ENCODE results near the gene SPIRE1.

DNA sequence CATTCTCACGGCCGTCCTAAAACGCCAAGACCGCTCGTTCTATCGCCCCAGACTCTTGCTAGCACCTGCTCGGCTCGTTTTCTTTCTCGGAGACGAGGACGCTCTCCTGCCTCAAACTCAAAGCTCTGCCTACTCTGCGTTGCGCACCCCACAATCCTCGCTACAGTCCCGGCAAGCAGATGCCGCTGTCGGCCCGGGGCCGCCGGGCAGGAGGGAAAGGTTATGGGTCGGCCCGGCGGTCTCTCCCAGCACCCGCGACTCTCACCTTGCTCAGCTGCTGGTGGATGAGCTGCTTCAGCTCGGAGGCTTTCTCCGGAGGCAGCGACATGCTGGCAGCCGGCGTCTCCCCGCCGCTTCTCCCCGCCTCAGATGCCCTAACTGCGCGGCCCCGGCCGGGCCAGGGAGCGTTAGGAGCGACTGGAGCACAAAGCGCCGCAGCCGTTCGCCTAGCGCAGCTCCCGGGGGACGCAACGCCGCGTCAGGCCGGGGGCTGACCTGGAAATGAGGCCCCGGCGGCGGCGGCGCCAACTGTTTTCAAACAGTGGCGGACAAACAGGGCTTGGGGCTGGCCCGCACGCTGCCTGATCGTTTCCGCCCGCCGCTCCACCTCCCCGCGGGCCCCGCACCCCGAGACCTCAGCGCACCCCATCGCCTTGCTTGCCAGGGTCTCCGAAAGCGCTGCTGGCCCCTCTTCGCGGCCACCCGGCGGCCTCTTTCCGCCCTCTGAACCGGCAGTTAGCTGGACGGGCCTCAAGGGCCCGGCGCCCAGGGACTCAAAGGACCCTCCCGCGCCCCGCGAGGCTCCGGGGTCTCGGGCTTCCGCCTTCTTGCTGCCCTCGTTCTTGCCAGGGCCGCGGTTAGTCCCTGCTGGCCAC lies 44.6 kb upstream of the SPIRE1 start, which contains the start of the genes CEP76 and PSMG2:
- TF ChIP-seq SNAI2 (CRISPR knock-in tag; IDR thresholded peaks at IDR 0.05) (no peak), CSDC2 (CRISPR knock-in tag; IDR thresholded peaks at IDR 0.05) (no peak), RARB (CRISPR knock-in tag; IDR thresholded peaks at IDR 0.05) (no peak), TCF4 (CRISPR knock-in tag; IDR thresholded peaks at IDR 0.05; ENCODE audit: borderline replicate concordance) (no peak), ESRRG (CRISPR knock-in tag; IDR thresholded peaks at IDR 0.05) (no peak), ZFP3 (CRISPR knock-in tag; IDR thresholded peaks at IDR 0.05) (no peak), ZC3H10 (CRISPR knock-in tag; IDR thresholded peaks at IDR 0.05) (no peak), GLIS3 (CRISPR knock-in tag; IDR thresholded peaks at IDR 0.05) (no peak), TOX (CRISPR knock-in tag; IDR thresholded peaks at IDR 0.05; ENCODE audit: borderline replicate concordance) (no peak), ZFP30 (CRISPR knock-in tag; IDR thresholded peaks at IDR 0.05) (no peak), BACH2 (CRISPR knock-in tag; IDR thresholded peaks at IDR 0.05; ENCODE audit: borderline replicate concordance) (no peak)
- TF ChIP-seq, protein P1, sequence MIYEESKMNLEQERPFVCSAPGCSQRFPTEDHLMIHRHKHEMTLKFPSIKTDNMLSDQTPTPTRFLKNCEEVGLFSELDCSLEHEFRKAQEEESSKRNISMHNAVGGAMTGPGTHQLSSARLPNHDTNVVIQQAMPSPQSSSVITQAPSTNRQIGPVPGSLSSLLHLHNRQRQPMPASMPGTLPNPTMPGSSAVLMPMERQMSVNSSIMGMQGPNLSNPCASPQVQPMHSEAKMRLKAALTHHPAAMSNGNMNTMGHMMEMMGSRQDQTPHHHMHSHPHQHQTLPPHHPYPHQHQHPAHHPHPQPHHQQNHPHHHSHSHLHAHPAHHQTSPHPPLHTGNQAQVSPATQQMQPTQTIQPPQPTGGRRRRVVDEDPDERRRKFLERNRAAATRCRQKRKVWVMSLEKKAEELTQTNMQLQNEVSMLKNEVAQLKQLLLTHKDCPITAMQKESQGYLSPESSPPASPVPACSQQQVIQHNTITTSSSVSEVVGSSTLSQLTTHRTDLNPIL (CRISPR knock-in tag; IDR thresholded peaks at IDR 0.05; ENCODE audit: low read depth) = no peak
- TF ChIP-seq, protein P2, sequence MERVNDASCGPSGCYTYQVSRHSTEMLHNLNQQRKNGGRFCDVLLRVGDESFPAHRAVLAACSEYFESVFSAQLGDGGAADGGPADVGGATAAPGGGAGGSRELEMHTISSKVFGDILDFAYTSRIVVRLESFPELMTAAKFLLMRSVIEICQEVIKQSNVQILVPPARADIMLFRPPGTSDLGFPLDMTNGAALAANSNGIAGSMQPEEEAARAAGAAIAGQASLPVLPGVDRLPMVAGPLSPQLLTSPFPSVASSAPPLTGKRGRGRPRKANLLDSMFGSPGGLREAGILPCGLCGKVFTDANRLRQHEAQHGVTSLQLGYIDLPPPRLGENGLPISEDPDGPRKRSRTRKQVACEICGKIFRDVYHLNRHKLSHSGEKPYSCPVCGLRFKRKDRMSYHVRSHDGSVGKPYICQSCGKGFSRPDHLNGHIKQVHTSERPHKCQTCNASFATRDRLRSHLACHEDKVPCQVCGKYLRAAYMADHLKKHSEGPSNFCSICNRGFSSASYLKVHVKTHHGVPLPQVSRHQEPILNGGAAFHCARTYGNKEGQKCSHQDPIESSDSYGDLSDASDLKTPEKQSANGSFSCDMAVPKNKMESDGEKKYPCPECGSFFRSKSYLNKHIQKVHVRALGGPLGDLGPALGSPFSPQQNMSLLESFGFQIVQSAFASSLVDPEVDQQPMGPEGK (CRISPR knock-in tag; IDR thresholded peaks at IDR 0.05; ENCODE audit: borderline replicate concordance) = no peak
